GM21717 (cell line): Measurements from ENCODE around the gene KRTAP5-3.

Experiments
- ATAC-seq: cut with Tn5 transposase; IDR thresholded peaks from one replicate; pipeline ENCODE4 v1.9.1; 2021; ENCODE audit warnings: mild to moderate bottlenecking, moderate library complexity; ENCODE audit not compliant: unreplicated experiment

The KRTAP5-3 gene

GRCh38 chr11:1566381-1567051, 41.7 kb downstream of the KRTAP5-3 start:
- ATAC-seq = no peak

GRCh38 chr11:1565904-1566247, 42.4 kb downstream of the KRTAP5-3 start:
- no peak for ATAC-seq

- no peak for ATAC-seq
These were observed 42.9 kb downstream of the KRTAP5-3 start for GRCh38 chr11:1565173-1565903.

DNA sequence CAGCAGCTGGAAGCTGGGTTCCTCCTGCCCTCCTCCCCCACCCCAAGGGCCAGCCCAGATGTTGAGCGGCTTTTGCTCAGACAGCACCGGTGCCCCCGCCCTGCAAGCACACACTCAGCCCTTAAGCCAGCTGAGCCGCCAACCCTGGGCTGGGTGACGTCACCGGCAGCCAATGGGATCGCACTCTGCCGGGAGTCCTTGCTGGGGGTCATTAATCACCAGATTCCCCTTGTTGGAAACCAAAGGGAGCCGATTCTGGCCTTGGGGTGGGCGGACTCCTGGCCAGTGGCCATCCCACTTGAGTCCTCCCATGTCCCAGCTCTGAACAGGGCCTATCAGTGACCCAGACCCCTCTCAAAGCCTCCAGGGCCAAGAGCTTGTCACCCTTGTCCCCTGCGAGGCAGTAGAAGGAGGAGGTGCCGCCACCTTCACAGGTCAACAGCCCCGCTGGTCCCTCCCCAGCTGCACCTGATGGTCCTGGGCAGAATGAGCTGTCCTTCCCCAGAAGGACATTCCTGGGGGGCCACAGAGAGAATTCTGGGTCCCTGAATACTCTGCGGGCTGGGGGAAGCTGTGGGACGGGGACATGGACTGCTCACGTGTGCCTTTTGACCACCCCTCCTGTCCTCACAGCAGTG, 43.6 kb downstream of the KRTAP5-3 start:
- no peak for ATAC-seq

DNA sequence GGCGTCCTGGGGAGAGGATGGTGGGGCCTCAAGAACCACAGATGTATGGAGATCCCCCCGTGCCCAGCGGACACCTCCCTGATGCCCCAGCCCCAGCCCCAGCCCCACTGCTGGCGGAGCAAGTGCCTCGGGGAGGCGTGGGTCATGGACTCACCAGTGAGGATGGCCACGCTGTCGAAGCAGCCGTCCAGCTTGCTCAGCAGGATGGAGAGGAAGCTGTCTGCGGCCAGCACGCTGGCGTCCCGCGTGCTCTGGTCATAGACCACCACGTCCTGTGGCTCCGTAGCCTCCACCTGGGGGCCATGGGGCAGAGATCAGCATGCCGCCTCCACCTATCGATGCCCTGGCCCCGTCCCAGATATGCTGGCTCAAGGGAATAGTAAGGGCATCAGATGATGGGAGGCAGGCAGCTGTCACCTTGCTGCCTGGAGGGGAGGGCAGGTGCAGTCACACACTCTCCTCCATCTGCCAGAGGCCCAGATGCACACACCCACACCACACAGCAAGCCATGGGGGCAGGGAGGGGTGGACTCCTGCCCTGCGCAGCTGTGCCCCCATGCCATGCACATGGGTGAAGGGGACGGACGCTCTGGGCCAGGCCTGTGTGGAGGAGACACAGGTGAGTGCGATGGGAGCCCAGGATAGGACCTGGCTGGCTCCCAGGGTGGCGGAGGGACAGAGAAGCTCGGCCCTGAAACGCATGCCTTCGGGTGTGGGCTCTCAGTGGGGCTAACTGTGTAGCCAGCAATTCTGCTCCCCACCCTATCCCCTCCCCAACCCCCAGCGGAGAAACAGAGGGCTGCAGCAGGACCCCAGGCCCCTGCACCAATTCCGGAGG, 44.3 kb downstream of the KRTAP5-3 start:
- no peak for ATAC-seq

DNA sequence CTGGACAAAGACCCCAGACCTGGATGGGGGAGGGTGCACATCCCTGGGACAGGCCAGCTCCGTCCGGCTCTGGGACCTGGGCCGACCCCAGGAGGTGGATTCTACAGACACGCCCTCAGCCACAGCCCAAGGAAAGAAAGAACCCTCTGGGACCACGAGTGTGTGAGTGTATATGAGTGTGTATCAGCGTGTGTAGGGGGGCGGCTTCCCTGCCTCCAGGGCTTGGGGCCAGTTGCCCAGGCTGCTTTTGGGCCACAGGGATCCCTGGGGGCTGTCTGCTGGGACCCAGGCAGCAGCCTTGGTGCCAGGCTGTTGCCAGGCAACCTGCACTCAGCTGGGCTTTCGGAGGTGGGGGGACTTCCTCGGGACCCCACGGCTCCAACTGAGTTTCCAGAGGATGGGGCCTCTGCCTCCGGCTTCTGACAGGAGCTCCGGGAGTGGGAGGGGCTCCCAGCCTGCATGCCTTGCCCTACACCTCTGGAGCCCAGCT, 45.1 kb downstream of the KRTAP5-3 start:
- ATAC-seq = no peak

- no peak for ATAC-seq
These were observed 45.7 kb downstream of the KRTAP5-3 start for GRCh38 chr11:1562469-1563148.

GRCh38 chr11:1561955-1562354, 46.3 kb downstream of the KRTAP5-3 start:
- no peak for ATAC-seq

GRCh38 chr11:1561266-1561665, 47.0 kb downstream of the KRTAP5-3 start:
- ATAC-seq = no peak

GRCh38 chr11:1560649-1561251, 47.5 kb downstream of the KRTAP5-3 start:
- ATAC-seq = no peak

- no peak for ATAC-seq
These were observed 48.1 kb downstream of the KRTAP5-3 start for GRCh38 chr11:1560002-1560648.

DNA sequence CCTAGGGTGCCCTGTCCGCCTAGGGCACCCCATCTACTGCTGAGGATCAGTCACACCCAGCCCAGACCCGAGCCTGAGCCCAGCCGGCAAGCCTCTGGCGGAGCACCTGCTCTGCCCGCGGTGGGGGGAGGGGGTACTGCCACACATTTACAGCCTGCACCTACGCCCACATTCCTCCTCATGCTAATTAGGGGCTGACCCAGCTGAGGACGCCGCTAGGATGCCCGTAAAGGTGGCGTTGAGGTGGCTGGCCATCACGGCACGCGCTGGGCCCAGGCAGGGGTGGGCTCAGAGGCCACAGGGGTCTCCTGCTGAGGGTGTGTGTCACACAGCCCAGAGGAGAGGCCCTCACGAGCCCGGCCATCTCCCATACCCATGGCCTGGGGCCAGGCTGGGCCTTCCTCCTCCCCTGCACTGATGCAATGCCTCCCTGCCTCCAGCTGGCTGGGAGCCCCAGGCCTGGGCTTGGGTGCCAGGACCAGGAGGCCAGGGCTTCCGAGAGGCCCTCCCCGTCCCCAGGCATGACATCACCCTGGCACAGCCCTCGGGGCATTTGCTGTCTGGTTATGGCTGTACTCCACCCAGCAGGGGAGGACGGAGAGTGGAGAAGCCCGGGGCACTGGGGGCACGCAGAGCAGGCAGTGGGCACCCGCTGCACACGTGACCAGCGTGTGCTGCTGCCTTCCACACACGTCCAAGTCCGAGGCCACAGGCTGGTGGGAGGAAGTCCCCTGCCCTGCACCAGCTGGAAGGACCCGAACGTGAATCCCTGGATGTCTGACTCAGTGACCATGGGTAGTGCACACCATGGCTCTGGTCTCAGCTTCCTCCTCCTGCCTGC, 48.9 kb downstream of the KRTAP5-3 start:
- ATAC-seq = no peak

DNA sequence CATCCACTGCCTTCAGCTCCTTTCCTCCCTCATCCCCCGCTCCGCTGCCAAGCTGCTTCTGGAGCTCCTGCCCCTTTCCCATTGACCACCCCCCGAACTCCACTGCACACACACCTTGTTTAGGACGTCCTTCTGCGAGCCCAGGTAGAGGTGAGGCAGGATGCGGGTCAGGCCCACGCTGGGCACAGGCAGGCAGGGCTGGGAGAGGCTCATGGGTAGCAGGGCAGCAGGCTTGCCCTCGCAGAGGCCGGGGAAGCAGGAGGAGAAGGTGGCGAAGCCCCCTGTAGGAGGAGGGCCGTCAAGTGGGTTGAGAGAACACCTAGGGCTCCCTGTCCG, 49.5 kb downstream of the KRTAP5-3 start:
- ATAC-seq = no peak

- no peak for ATAC-seq
These were observed 50.1 kb downstream of the KRTAP5-3 start for GRCh38 chr11:1557904-1558774.
